ENCODE results near the gene LMO1.

Gene LMO1

DNA sequence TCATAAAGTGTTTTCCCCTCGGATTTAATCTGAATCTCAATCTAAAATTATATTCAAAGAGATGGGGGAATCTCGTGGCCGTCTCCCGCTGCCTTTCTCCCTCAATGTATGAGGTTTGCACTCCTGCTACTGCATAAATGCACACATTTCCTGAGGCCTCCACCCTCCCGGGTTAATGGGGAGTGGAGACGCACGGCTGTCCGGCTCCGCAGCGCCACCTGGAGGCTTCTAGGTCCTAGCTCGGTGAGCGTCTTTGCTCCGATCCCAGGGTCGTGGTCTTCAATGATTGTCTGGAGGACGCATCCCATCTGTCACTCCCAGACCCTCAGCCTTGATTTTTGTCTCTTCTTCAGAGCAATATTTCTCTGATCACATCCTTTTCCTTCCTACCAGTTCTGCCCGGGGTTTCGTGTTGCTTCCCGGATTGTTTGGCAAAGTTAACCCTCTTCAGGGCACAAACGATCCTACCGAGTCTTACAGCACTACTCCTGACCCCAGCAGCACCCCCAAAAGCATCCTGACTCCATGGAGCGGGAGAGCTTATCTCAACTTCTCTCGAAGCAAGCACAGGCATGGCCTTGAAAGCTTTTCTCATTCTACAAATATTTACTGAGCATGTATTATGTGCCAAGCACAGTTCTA, at the start of gene LMO1:
TSS of gene LMO1 (minus strand) at position 110 of the 642 bp plus-strand sequence. CDS start 516 bp downstream, outside the sequence.
- peak; percentile 42 to 46 for DNase-seq

DNA sequence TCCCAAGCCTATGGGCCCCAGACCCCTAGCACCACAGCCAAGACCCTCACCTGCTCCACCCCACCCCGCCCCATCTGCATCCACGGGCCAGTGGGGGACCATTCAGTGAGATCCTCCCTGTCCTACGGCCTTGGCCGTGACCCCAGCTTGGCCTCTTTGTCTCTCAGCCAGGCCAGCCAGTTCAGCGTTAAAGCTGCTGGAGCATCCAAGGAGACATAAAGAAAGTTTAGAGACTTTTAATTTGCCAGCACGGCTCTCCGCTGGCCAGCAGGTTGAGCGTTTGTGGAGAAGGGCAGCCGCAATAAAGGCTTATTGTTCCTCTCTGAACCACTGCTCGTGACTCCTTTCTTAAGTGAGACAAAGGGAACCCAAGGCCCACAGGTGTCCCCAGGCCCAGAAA, 49.3 kb upstream of the LMO1 start:
- DNase-seq, result no peak

DNA sequence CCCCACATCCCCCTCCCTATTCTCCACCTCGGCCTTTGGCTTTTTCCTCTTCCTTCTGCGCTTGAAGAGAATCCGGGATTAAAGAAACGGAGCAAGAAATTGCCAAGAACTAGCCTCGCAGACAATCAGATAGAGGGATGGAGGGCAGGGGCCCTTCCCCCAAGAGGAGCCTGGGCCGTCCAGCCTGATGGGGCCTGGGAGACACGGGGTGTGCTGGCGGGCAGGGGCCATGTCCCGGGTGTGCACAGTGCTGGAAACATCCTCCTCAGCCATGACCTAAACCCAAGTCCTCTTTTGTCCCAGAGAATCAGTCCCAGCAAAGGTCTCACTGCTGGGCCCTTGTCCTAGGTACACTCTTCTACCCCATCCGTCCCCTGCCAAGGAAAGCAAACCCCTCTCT, 47.7 kb upstream of the LMO1 start:
- DNase-seq, result no peak

DNA sequence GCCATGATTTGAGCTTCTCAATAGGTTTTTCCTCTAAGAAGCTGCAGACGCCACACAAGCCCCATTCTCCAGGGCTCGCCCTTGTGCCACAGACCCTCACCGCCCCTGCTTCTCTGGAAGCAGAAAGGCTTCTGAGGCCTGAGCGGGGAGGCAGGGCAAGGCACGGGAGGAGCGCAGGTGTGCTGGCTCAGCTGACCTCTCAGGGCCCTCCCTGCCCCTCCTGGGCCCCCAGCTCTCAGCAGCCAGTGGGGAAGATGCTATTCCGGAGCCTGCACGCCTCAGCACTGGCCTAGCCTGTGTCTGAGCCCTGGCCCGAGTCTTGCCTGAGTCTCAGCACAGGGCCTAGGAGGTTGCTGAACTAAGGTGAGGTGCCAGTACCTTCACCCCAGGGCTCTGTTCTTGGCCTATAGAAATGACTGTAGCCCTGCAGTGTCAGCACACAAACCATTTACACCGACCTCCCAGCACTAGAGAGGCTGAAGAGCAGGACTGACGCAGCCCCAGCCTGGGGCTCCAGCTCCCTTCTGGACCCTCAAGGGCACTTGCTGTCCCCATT, 47.1 kb upstream of the LMO1 start:
- DNase-seq, result no peak

DNA sequence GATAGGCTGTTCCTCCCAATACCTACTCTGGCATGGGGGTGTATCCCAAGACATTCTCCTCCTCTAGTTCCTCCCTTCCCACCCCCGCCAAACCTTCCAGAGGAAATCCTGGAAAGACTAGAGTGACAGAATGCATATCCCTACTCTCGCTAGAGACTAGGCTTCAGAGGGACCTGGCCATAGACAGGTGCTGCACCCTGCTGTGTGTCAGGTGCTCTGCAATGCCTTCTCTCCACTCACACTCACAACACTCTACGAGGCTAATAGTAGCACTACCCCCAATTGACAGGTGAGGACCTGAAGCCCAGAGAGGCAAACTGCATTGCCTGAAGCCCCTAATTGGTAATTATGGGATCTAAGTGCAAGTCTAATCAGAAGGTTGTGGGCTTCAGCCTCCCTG, 46.2 kb upstream of the LMO1 start:
- DNase-seq, result no peak

DNA sequence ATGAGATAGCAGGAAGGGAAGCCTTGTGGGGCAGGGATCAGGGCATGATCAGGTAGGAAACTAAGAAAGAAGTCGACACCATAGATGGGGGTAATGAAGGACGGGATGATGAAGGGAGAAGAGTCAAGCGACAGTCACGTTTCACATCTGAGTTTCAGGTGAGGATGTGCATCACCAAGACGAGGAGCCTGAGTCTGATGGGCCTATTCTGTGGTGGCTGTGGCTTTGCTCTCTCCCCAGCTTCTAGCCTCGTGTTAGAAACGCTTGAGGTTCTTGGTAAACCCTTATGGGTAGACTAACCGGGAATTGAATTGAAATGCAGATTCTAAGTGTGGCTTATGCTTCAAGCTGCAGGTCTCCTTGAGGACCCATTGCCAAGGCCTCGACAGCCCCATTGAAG, 45.6 kb upstream of the LMO1 start:
- no peak for DNase-seq

DNA sequence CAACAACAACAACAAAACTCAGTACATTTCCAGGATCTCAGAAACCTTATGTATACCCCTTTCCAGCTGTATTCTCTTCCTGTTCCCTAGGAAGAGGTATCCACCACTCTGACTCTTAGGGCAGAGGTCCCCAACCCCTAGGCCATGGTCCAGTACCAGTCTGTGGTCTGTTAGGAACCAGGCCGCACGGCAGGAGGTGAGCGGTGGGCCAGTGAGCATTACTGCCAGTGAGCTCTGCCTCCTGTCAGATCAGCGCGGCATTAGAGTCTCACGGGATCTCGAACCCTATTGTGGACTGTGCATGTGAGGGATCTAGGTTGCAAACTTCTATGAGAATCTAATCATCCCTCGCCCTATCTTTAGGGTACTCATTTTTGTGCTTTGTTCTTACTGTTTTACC, 43.9 kb upstream of the LMO1 start:
- no peak for DNase-seq

DNA sequence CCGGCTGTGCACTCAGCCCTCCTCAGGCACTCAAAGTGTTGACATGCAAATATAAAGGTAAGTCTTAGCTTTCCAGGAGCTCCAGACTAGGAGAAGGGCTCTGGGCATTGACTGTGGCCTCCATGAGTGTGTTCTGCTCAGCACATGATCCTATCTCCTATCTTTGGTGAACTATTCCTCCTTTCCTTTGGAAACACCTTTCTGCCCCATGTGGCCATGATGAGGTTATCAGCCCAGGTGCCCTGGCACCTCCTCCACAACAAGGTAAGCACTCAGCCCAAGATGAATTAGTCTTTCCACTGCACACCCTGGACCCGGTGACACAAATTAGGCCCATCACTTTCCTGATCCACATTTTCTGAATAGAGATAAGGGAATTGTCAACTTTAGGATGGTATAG, 37.9 kb upstream of the LMO1 start:
- no peak for DNase-seq

DNA sequence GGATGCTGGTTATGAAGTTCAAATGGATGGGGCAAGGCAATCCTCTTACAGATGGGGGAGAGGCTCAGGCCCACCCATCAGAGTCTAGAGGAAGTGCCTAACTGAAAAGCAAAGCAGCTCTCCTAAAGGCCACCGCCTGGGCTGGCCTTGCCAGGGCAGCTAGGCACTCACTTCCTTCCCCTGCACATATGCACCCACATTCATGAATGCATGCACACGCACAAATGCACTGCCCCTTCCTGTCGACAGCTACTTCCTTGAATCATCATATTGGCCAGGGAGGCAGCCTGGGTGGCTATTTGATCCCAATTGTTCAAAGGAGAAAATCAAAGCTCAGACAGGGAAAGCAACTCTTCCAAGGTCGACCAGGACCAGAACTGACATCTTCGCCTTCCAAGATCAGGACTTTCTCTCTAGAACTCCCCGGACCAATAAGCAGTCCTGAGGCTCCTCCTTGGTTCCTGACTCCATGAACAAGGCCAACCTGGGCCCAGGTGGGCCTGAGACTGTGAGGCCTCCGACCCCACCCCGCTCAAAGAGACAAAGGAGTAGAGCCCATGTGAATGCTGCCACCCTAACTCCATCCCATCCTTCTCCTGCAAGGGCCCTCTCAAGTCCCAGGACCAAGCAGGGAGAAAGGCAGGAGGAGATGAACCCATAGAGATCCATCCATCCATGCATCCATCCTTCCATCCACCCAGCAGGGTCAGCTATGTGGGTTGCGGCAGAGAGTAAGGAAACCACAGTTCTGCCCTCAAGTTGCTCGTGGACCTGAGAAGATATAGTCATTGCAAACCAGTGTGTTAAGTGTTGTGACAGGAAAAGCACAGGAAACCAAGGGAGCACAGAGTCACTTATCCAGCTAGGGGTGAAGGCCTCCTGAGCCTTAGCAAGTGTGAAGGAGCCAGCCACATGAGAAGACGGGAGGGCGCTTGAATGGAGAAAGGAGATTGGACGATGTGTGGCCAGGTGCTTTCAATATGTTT, 35.4 kb upstream of the LMO1 start:
- DNase-seq, result no peak

DNA sequence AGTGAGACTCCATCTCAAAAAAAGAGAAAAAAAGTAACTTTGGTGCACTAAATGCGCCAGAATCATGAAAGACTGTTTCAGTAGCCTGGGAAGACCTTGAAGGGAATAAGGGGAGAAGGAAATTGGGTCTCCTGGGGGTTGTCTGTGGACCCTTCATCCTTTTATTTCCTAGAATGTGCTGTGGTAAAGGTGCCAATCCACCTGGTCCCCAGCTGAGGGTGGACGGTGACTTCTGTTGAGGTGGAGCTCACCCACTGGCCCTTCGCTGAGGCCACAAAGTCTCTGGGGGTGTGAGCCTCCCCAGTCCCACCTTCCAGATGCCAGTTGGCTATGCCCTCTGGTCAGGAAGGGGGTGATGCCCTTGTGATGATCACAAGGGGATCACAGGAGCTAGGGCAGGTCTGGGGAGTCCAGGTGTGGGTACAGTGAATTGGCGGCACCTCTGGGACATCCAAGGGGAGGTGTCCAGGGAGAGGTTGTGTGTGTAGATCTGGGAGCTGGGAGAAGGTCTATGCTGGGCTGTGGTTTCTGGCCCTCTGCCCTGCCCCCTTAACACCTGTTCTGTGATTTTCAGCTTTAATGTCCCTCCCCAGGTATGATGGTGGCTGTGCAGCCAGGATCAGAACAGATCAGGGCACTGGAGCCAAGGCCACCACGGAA, 34.2 kb upstream of the LMO1 start:
- no peak for DNase-seq

DNA sequence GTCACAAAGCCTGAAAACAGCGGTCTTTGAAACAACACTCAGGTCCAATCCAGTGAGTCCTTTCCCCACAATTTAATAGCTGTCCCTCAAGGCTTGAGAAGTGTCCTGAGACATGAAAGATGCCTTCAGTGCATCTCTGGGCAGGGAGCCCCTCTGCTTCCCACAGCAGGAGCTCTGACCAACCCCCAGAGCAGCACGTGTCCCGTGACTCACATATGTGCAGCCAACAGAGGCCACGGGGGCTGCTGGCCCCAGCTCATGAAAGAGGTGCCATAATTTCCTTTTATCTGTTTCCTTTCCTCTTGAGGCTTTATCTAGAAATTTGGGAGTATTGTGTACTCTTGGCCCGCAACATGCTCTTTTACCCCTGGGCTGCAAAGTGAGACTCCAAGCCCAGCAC, 33.2 kb upstream of the LMO1 start:
- no peak for DNase-seq

DNA sequence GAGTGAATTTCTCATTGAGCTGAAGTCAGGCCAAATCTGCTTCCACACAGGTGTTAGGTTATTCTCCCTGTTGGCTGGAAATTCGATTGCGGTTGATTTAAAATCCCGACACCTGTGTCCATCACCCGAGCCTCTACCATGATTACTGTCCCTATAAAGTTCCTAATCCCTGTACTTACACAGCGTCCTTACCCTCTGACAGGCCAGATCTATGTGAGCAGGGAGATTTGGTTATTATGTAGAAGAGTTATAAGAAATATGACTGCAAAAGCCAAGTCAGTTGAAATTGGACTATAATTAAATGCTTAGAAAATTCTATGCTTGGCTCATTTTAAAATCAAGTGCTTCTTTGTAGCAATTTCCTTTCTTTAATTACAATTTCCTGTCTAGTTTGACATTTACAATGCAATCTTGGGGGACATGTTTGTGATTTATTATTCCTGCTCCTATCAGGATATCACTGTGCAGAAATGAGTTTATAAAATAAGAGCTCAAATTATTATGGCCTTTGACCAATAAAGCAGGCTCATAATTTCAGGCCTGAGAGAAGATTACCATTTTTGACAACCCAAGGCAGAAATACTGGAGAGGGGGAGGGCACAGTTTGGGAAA, 32.5 kb upstream of the LMO1 start:
- DNase-seq, result no peak

DNA sequence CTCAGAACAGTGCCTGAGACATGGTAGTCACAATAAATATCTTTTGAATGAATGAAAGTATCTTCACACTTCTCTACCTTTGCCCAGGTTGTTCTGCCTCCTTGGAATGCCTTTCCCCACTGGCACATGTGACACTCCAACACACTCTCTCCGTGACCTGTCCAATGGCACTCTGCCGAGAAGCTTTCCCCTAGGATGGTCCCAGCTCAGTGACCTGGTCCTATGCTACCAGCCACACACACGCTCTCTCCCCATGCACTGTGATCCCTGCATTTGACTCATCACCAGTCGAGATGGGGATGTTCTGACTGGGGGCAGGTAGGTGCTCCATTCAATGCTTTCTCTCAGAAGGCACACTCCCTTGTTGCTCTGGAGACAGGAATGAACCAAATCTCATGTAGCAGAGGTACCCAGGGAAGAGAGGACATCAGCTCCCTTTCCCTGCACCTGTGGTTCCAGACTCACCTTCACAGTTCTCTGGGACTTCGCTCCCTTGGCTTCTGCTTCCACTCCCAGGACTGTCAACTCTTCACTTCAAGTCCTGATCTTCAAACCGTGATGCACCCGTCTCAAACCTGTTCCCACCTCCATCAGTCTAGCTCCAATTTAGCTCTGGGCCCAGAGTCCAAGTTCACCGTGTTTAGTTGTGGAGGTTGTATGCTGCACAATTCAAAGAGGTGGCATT, 30.7 kb upstream of the LMO1 start:
- DNase-seq, result no peak

DNA sequence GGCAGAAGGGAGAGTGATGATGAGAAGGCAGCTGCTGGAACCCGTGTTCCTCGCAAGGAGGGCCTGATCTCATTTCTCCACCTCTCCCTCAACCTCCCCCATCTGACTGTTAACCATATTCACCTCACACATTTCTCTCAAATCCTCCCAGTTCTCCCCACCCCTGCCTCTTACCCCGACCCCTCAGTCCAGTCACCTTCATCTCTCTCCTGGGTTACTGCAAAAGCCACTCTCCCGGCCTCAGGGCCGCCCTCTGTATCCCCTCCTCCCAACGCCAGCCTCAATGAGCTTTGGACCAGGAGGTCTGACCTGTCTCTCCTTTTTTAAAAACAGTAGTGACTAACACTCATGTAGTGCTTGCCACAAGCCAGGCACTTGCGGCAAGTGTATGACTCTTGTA, 29.5 kb upstream of the LMO1 start:
- no peak for DNase-seq

DNA sequence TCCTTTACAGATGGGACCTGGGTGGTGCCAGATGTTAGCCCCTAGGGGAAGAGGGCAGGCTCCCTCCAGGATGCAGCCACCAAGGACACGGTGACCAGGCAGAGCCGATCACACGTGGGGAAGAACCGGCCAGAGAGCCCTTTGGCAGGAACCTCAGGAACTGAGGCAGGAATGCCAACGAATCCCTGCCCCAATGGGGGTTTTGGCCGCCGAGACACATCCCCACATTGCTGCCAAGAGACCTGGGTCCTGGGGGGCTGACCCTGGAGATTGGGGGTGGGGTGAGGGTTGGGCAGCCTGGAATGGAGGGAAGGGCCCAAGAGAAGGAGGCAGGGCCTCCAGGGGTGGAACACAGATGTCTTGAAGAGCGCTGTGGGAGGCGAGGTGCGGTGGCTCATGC, 28.7 kb upstream of the LMO1 start:
- no peak for DNase-seq

DNA sequence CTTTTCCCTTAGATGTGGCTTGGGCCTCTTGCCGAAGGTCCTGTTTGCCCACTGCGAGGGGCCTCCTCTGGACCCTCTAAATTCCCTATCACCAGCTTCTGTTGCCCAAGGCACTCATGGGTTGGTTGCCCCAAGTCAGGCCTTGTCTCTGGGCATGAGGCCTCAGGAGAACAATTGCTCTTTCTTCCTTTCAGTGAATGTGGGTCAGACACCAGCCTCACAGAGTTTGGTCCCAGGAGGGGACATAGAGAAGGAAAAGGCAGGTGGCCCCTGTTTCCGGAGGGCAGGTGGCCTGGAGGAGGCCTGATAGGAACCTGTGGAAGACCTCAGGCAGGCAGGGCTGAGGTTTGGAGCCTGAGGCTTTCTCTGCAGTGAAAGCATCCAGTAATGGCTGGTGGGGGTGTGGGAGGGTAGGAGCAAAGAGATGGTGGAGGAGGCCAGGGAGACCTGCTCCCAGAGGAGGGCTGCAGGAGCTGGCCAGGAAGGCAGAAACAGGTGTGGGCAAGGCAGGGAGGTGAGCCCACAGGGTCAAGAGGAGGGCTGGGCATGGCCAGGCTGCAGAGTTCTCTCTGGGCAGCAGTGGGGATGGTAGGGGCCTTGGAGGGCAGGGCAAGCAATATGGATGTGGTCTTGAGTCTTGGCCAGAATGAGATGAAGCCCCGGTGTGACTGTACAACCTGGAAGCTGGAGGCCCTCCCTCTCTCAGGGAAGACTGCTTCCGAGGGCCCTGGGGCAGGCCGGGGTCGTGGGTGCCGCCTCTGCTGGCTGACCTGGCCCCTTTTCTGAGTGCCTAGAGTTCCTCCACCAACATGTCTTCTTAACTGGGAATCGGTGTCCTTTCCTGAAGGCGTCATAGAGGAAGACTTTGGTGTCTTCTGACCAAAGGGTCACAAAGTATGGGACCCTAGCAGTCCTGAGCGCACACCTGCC, 28.0 kb upstream of the LMO1 start:
- no peak for DNase-seq

DNA sequence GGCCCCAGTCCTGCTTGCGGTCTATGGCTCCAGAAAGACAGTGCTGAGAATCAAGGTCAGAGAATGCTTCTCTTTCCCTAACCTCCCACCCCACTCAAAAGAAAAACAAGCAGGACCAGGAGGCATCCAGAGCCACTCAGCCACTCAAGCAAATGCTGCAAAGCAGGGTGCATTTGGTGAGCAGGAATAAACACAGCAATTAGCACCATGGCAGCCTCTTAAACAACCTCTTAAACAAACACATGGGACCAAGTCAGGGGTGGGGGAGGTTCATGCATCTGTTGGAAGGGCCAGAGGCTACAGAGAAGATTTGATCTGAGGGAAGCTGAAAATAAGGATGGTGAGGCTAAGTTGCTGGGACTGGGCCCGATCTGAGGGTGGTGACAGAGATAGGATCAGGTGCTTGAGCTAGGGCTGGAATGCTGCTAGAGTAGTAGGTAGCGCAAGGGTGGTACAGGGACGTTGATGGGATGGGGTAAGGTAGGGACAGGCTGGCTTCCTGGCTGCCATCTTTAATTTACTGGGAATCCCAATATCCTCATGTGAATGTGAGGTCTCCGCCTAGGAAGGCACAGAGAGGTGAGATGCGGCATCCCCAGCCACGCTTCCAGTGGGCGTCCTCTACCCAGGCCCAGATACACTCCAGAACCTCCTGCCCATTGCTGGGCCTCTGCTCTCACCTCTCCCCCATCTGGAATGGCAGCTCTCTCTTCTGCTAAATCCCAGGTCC, 26.6 kb upstream of the LMO1 start:
- DNase-seq, result no peak

DNA sequence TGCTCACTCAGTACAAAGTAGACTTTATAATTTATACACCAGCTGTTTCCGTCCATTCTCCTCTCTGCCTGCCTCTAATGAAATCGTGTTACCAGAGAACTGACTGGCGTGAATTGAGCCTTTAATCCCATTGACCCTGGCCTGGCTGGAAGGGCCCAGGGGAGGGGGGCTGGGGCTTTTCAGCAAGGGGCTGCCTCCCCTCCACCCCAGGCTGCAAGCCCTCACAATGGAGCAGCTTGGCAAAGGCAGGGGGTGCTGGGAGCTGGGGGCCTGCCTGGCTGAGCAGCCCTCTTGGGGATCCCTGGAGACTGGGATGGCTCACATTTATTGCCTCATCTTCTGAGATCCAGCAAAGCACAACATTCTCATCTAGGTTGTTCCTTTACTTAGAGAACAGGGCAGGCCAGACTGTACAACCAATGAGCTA, 25.8 kb upstream of the LMO1 start:
- no peak for DNase-seq

DNA sequence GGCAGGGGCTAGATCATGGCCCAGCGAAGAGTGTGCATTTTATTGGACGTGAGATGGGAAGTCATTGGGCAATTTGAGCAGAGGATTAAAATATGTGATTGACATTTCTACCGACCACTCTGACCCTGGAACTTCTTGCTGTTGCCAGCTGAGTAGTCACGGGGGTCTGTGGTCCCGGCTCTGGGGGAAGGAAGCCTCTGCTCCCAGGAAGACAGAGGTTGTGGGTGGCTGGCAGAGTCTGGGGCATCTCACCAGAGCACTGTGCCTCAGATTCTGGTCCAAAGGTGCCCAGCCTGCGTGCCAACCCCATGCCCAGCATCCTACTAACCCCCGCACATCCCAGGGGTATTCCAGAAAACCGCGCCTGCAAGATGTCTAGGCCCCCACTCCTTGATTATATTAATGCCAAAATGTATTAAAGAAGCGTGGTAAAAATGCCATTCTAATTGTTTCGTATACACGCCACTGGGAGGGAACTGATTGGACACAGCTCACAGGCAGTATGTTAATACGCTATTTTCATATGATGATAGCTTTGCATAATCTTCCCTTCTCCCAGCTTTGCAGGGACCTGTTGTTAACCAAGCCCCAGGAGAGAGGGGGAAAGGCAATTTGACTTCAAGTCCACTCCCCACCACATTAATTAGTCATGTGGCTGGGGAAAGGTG, 25.3 kb upstream of the LMO1 start:
- no peak for DNase-seq
